Pons (tissue), 1 donor: ENCODE results near the gene KLHL21.
"Not testable (repeated sequence)": the region's sequence is repeated elsewhere in the genome, so short reads cannot be mapped to it uniquely, and the experiment has no call there.

Experiments
- DNase-seq: peaks from one replicate; pipeline ENCODE4 v3.0.0-alpha.2; 2016; ENCODE audit warnings: low spot score

The KLHL21 gene

GRCh38 chr1:6602669-6603237 is at the start of gene KLHL21:
KLHL21 (minus strand) TSS chr1:6602869; CDS start chr1:6602817, 52 bp downstream.
- DNase-seq, result peak; percentile 85

GRCh38 chr1:6651909-6652308 is 49.2 kb upstream of the KLHL21 start:
- no peak for DNase-seq

GRCh38 chr1:6648556-6648955 is 45.9 kb upstream of the KLHL21 start:
- no peak for DNase-seq

- peak; percentile 37 for DNase-seq
Observed at GRCh38 chr1:6646499-6647148, 44.0 kb upstream of the KLHL21 start.

- no peak for DNase-seq
Observed at GRCh38 chr1:6645018-6645417, 42.3 kb upstream of the KLHL21 start.

DNA sequence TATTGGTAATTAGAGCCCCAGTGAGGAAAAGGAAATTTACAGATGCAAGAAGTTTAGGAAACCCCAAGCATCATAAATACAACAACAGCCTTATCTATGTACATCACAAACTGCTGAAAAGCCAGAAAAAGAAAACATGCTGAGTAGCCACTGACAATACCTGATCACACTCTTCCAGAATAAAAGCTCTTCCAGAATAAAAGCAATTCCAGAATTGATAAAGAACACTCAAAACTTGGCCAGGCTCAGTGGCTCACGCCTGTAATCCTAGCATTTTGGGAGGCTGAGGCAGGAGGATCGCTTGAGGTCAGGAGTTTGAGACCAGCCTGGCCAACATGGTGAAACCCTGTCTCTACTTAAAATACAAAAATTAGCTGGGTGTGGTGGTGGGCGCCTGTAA is 38.2 kb upstream of the KLHL21 start:
- not testable (repeated sequence) for DNase-seq

DNA sequence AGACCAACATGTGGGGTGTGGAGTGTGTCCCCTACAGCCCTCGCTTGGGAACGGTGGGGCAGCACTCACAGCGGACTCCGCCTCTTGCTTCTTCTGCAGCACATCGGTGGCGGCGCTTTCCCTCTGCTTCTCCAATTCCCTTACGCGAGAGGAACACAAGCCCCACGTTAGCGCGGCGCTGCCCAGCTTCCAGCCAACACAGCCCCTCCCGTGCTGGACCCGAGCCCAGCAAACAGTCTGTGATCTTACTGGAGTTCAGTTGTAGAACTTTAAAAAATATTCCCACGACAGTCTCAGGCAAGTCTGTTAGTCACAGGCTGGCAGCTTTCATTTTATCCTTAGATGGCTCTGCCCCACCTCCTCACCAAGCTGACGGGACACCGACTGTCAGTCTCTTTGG is 35.6 kb upstream of the KLHL21 start:
- DNase-seq, result no peak

DNA sequence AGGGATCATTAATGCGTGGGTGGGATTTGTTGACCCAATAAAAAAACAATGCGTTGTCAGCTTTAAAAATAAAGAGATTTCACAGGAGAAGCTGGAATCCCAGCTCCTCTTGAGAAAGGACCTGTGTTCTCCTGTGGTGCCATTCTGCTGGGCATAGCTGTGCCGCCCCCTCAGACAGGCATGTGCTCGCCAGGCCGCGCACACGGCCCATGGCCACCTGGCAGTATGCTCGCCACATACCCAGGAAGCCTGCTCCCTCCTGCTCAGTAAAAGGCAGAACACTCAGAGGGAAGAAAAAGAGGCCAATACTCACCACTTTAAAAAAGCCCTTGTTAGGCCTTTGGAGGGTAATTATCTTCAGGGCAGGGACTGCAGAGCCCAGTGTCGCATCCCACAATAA is 35.1 kb upstream of the KLHL21 start:
- DNase-seq, result no peak

GRCh38 chr1:6636778-6637177 is 34.1 kb upstream of the KLHL21 start:
- DNase-seq, result not testable (repeated sequence)

GRCh38 chr1:6635910-6636760 is 33.5 kb upstream of the KLHL21 start:
- DNase-seq, result no peak

DNA sequence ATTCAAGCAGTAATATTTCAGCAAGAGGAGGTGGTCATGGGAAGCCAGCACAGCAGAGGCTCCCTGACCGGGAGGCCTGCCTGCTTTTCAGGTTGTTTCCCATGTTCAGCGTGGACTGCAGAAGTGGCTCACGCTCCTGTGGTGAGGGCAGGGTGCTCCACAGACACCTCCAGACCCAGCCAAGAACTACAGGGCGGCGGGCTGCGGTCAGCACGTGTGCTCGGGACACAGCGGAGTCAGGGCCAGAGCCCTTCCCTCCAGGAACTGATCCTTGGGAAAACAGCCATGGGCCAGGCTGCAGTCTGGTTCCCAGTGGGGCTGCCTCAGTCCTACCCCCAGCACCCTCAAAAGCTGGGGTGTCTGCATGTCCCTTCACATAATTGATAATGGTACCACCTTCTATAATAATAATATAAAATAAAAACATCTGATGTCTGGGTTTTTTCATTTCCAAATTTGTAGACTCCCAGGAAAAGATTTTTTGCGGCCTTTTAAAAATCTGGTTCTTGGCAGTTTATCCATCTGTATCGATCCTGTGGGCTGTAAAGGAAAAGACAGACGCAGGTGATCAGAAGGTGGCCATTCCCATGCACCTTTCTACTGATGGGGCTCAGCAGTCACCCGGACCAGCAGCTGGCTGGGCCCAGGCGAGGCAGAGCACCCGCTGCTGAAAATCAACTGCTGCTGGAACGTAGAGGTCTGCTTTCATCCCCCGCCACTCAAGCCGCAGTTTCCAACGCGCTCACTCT is 32.7 kb upstream of the KLHL21 start:
- DNase-seq, result no peak

GRCh38 chr1:6634371-6635052 is 31.8 kb upstream of the KLHL21 start:
- no peak for DNase-seq

DNA sequence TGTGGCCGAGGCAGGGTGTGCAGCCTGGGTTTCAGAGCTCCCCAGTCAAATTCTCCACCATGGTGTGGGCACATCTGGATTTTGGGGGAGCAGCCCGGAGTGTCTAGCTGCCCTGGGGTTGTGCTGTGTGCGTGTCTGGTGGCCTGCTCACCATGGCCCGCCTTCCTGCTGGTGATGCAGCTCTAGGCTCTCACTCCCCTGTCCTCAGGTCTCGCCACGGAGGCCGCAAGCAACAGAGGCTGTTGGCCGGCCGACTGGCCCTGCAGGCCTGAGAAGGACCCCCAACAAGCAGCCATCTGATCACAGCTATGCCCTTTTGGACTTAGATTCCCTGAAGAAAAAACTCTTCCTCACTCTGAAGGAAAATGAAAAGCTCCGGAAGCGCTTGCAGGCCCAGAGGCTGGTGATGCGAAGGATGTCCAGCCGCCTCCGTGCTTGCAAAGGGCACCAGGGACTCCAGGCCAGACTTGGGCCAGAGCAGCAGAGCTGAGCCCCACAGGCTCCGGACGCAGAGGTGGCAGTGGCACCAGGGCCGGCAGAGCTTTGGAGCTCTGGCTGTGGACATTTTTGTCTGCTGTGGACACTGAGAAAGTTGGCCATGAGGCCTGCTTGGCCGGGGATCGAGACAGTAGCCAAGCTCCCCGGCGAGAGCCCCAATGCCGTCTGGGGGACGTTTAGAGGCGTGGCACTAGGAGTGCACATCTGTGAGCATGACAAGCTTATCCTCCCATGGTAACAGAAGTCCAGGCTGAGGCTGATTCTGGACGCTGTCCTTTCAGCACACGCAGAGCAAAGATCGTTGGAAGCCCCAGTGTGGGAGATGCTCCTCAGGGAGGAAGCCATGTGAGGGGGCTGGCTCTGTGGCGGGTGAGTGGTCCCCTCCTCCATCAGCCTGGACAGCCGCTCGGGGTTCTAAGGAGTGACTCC is 30.2 kb upstream of the KLHL21 start:
- no peak for DNase-seq

GRCh38 chr1:6631058-6631457 is 28.4 kb upstream of the KLHL21 start:
- no peak for DNase-seq

DNA sequence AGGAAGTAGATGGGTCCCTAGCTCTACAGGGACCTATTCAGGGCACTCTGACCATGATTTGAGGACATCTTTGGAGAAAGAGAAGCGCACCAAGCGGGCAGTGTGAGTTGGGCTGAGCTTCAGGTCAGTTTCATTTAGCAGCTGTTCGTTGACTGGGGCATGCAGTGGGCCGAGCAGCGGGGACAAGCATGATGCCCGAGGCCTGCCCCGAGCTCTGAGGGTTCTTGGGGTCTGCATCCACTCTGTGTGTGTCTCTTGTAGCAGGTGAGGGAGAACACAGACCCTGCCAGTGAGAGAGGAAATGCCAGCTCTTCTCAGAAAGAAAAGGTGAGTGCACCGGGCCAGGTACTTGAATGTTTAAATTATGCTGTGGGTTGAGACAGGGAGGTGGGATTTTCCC is 27.4 kb upstream of the KLHL21 start:
- no peak for DNase-seq

GRCh38 chr1:6628971-6629479 is 26.4 kb upstream of the KLHL21 start:
- DNase-seq, result no peak

- no peak for DNase-seq
Observed at GRCh38 chr1:6627841-6628545, 25.3 kb upstream of the KLHL21 start.

DNA sequence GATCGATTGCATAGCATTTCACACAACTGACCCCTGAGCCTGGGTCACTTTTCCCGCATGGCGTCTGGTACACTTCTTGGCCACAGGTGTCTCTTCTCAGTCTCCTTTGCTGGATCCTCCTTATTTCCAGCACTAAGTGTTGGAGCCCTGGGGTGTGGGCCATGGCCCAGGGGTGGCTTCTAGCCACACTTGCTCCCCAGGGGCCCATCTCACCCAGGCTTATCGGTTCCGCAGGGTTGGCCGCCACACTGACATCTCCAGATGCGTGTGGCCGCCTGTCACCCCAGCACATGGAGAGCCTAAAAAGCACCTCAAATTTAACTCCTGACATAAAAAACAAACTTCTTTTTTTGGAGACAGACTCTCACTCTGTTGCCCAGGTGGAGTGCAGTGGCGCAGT is 24.4 kb upstream of the KLHL21 start:
- DNase-seq, result no peak

- DNase-seq, result no peak
Observed at GRCh38 chr1:6625584-6626149, 23.0 kb upstream of the KLHL21 start.
